Measurements from ENCODE around the gene DENND1B. TPM values are rescaled to one million over a fixed set of nuclear protein-coding genes. Genes with fewer than 3 reads are reported as not detected.

The DENND1B gene
- total RNA-seq, 4 donors from 2014 or later: 1.8 to 37.5 (median 19.5) TPM

DNA sequence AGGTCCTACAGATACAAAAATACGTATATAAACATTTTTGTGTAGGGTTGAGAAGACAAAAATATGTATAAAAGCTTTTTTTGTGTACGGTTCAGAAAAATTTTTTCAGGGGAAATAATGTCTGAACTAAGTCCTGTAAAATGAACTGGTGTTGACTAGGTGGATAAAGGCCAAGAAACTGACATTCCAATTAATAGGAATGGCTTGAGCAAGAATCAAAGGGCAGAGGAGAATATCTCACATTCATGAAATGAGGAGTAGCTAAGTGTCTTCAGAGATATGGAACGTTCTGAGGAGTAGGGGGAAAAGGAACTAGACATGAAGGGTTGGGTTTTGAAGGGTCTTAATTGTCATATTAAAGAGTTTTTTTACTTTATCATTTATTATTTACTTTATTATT lies 231.2 kb downstream of the DENND1B start:
- TF ChIP-seq POLR2A (IDR thresholded peaks at IDR 0.05): no peak
- TF ChIP-seq, protein P1, sequence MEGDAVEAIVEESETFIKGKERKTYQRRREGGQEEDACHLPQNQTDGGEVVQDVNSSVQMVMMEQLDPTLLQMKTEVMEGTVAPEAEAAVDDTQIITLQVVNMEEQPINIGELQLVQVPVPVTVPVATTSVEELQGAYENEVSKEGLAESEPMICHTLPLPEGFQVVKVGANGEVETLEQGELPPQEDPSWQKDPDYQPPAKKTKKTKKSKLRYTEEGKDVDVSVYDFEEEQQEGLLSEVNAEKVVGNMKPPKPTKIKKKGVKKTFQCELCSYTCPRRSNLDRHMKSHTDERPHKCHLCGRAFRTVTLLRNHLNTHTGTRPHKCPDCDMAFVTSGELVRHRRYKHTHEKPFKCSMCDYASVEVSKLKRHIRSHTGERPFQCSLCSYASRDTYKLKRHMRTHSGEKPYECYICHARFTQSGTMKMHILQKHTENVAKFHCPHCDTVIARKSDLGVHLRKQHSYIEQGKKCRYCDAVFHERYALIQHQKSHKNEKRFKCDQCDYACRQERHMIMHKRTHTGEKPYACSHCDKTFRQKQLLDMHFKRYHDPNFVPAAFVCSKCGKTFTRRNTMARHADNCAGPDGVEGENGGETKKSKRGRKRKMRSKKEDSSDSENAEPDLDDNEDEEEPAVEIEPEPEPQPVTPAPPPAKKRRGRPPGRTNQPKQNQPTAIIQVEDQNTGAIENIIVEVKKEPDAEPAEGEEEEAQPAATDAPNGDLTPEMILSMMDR (IDR thresholded peaks at IDR 0.05): no peak
- intact Hi-C loops (cut with DNase I; ENCODE audit: low total_unique reads): no loop called here

DNA sequence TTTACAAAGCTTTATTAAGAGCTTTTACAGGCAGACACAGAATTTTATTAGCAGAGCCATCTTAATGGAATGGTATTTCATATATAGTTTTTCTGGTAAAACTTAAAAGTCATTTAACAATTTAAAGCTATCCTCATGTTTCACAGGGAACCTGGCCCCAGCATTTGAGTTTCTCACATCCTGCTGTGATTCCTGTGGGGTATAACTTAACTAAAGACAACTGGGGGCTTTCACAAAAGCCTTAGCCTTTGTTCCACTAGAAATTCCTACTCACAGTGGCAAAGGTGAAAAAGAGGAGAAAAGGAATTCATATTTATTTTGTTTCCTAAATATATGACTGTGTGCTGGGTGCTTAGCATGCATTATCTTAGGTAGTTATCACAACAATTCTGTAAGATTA lies 233.9 kb downstream of the DENND1B start:
- no peak overlapping the region for H3K4me3 ChIP-seq
- no peak for TF ChIP-seq POLR2A (IDR thresholded peaks at IDR 0.05)
- TF ChIP-seq, protein P1 (IDR thresholded peaks at IDR 0.05): no peak
- intact Hi-C loops (cut with DNase I; ENCODE audit: low total_unique reads): no loop called here
- H3K9me3 ChIP-seq: no peaks in the 10 kb centered on the region
- no peaks in the 10 kb centered on the region for H3K27me3 ChIP-seq
- H3K4me1 ChIP-seq: no peaks in the 10 kb centered on the region
- no peaks in the 10 kb centered on the region for H3K36me3 ChIP-seq
- H3K27ac ChIP-seq: no peak overlapping the region
- no peak for DNase-seq

More for the DNA sequence above, 231.2 kb downstream of the DENND1B start:
- H3K27ac ChIP-seq: no peak overlapping the region
- H3K9me3 ChIP-seq: no peaks in the 10 kb centered on the region
- no peaks in the 10 kb centered on the region for H3K4me1 ChIP-seq
- no peaks in the 10 kb centered on the region for H3K27me3 ChIP-seq
- H3K36me3 ChIP-seq: no peaks in the 10 kb centered on the region
- no peak for DNase-seq
- no peak overlapping the region for H3K4me3 ChIP-seq

DNA sequence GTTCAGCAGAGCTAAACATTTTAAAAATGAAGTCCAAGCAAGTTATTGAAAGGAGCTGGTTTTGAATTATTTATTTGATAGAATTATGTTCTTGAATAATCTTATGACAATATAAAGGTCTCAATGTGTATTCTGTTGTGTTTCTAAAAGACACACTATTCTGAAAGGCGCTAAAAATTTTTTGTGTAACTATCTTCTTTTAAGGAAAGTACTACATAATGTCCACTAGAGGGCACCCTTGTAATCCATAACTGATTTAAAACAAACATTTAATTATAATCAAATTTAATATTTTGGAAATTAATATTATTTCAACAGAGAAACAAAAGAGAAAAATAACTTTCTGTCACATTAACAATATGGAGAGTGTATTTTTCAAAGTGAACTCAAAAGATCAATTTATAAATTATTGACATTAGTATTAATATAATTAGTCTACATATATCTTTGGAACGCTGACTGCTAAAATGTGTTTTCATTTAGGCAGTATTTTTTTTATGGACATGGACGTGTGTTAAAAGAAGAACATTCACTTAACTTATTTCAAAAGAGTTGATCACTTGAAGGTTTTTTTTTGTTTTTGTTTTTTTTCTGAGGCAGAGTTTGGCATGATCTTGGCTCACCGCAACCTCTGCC lies 248.4 kb downstream of the DENND1B start:
- Histone ChIP-seq H3K27ac (no peak overlapping the region), H3K4me1 (no peaks in the 10 kb centered on the region), H3K27me3 (no peaks in the 10 kb centered on the region), H3K9me3 (no peaks in the 10 kb centered on the region), H3K36me3 (no peaks in the 10 kb centered on the region), H3K4me3 (no peak overlapping the region)
- intact Hi-C loops (cut with DNase I; ENCODE audit: low total_unique reads): no loop called here
- DNase-seq: no peak
- TF ChIP-seq POLR2A (IDR thresholded peaks at IDR 0.05): no peak
- TF ChIP-seq, protein P1 (IDR thresholded peaks at IDR 0.05): peak; percentile 33 to 65 (median 52)

DNA sequence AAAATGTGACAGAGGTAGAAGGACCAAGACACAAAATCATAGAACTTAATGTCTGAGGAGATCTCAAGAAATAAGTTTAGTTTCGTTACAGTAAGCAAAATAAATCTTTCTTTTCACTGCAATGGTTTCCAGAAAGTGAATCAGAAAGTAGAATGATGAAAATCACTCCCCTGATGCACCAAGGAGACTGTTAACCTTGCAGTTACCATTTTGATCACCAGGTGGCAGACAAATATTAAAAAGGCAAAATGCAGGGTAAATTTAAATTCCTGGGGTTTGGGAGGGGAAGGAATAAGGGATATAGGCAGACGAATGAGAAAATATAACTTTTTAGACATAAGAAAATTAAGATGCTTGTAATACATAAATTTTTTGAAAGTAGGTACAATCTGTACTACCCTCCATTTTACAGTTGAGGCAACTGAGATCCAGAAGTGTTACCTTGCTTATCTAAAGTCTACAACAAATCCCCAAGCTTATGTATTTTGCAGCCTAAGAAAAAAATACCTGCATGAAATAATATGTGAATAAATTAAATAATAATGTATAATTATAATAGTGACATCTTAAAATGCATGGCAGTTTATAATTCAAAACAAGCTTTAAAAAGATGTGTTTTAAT lies 254.1 kb downstream of the DENND1B start:
- no peaks in the 10 kb centered on the region for H3K4me1 ChIP-seq
- no peaks in the 10 kb centered on the region for H3K36me3 ChIP-seq
- intact Hi-C loops (cut with DNase I; ENCODE audit: low total_unique reads): no loop called here
- no peak for DNase-seq
- H3K27me3 ChIP-seq: no peaks in the 10 kb centered on the region
- TF ChIP-seq, protein P1 (IDR thresholded peaks at IDR 0.05): peak in 2 of 4 experiments; percentile 24 to 40
- no peak for TF ChIP-seq POLR2A (IDR thresholded peaks at IDR 0.05)
- no peaks in the 10 kb centered on the region for H3K9me3 ChIP-seq
- H3K27ac ChIP-seq: no peak overlapping the region
- H3K4me3 ChIP-seq: no peak overlapping the region

DNA sequence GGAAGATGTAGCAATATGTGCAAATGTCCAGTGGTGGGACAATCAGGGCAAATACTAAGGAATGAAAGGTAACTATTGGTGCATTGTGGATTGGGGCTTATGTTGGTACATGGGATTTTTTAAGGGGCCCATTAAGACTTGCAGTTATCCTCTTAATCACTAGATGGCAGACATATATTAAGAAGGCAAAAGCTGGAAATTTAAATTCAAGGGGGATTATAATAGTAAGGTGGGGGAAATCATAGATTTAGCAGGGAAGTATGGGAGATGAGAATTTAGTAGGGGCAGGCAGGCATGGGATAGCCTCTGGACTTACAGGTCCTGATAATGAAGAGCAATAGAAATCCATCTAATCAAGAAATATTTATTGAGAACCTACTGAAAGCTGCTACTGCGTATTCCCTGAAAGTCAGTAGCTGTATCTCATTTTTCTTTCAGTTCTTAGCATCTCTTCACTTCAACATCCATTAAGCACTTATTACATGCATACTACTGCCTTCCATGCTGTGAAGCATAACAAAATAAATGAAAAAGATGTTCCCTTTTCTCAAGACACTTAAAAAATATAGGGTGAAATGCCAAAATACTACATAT lies 255.4 kb downstream of the DENND1B start:
- TF ChIP-seq POLR2A (IDR thresholded peaks at IDR 0.05): no peak
- TF ChIP-seq, protein P1 (IDR thresholded peaks at IDR 0.05): peak in 1 of 4 experiments; percentile 6
- H3K27me3 ChIP-seq: no peaks in the 10 kb centered on the region
- intact Hi-C loops (cut with DNase I; ENCODE audit: low total_unique reads): no loop called here
- no peak overlapping the region for H3K4me3 ChIP-seq
- no peaks in the 10 kb centered on the region for H3K4me1 ChIP-seq
- no peaks in the 10 kb centered on the region for H3K9me3 ChIP-seq
- H3K36me3 ChIP-seq: no peaks in the 10 kb centered on the region
- no peak overlapping the region for H3K27ac ChIP-seq
- no peak for DNase-seq
